GM10266 (cell line): ENCODE results near the gene ARFIP1.
"Not testable (repeated sequence)": the region's sequence is repeated elsewhere in the genome, so short reads cannot be mapped to it uniquely, and the experiment has no call there.

Source experiments
- DNase-seq: peaks from one replicate; pipeline ENCODE4 v3.0.0; 2012; ENCODE audit errors: extremely low spot score
- CTCF ChIP-seq: IDR thresholded peaks from 2 replicates; pipeline ENCODE4 v1.5.1; 2012; ENCODE audit warnings: mild to moderate bottlenecking, low read depth; ENCODE audit not compliant: control insufficient read depth, insufficient read depth; ENCODE audit errors: missing control alignments

ARFIP1 gene

DNA sequence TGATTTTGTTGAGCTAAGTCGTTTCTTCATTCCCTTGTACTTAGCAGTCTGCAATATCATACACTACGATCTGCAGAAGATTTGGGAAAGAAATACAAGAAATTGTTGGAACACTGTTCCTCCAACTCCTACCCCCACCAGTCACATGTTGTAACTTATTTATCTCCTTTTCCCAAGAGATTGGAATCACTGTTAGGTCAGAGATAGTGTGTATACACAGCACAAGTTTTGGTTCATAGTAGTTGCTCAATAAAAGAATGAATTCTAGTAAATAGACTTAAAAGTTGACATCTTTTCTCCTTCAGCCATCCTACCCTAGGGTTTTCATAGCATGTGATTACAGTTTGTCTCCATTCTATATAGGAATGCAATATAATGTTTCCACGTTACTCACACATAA lies 68.8 kb downstream of the ARFIP1 start:
- no peak for TF ChIP-seq CTCF
- no peak for DNase-seq

- no peak for TF ChIP-seq CTCF
- DNase-seq = no peak
Measured at GRCh38 chr4:152849350-152849749, 69.6 kb downstream of the ARFIP1 start.

DNA sequence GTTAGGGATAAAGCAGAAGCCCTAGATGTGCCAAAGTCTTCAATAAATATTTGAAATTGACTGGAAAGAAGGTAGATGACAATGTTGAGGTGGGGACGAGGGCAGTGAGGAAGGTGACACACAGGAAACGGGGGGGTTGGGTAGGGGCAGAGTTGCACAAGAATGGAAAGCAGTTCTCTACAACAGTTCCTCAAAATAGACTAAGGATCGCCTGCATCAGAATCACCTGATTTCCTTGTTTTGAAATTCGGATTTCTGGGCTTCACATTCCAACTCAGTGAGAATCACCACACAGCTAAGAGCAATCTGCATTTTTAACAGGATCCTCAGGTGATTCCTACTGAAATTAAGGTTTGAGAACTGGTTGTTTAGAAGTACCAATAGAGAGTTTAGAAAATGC lies 70.6 kb downstream of the ARFIP1 start:
- TF ChIP-seq CTCF = no peak
- no peak for DNase-seq

DNA sequence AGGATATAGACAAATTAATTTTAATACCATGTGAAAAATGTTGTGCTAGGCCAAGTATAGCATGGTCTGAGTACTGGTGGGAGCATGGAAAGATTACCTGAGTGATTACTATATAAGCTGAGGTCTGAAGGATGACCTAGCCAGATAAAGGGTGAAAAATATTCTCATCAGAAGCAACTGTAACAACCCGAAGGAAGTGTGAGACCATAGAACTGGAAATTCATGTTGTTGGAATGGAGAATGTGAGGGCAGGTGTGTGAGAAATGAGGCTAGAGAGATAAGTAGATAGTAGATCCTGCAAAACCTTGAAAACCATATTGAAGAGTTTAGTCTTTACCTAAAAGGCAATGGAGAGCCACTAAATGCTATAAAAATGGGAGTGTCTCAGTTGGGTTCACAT lies 71.5 kb downstream of the ARFIP1 start:
- DNase-seq = no peak
- TF ChIP-seq CTCF = no peak

GRCh38 chr4:152853293-152853692 lies 73.5 kb downstream of the ARFIP1 start:
- no peak for DNase-seq
- TF ChIP-seq CTCF = no peak

GRCh38 chr4:152854016-152854415 lies 74.3 kb downstream of the ARFIP1 start:
- DNase-seq = not testable (repeated sequence)

GRCh38 chr4:152856960-152857359 lies 77.2 kb downstream of the ARFIP1 start:
- DNase-seq = no peak
- no peak for TF ChIP-seq CTCF

GRCh38 chr4:152858934-152859333 lies 79.2 kb downstream of the ARFIP1 start:
- DNase-seq = no peak
- no peak for TF ChIP-seq CTCF
